ENCODE results near the gene PACS1. TPM values are rescaled to one million over a fixed set of nuclear protein-coding genes. Genes with fewer than 3 reads are reported as not detected.

The PACS1 gene
- total and polyA plus RNA-seq, 9 donors: 22.4 to 92.9 (median 73.9) TPM

DNA sequence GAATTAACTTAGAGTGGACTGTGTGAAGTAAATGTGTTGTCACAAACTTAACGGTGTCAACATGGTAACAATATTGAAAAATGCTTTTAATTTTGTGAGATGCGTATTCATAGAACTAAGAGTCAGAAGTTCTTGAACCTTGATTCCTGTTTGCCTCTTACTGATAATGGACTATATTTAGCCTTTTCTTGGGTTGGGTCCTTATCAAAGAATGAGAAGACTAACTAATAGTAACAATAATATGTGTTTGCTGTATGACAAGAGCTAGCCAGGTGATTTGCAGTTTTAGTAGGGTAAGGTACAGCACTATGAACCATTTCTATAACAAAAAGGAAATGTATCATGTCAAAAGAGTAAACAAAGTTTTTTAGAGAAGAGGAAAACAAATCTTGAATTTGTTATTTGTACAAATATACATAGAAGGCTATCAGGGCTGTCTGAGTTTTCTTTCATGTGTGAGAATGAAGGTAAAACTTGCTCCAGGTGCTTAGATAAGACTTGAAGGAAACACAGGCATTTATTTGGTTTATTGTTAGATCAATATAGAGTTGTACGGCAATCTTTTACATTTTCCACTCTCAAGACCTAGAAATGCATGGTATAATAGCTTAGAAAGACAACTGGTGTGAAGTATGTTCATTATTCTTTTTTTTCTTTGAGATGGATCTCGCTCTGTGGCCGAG, 74.1 kb downstream of the PACS1 start:
- 95 to 97% (median 96%) methylated on average over 5 of the region's 5 CpGs for WGBS, 3 donors
- TF ChIP-seq EP300 (IDR thresholded peaks at IDR 0.05): no peak
- TF ChIP-seq, protein P1, sequence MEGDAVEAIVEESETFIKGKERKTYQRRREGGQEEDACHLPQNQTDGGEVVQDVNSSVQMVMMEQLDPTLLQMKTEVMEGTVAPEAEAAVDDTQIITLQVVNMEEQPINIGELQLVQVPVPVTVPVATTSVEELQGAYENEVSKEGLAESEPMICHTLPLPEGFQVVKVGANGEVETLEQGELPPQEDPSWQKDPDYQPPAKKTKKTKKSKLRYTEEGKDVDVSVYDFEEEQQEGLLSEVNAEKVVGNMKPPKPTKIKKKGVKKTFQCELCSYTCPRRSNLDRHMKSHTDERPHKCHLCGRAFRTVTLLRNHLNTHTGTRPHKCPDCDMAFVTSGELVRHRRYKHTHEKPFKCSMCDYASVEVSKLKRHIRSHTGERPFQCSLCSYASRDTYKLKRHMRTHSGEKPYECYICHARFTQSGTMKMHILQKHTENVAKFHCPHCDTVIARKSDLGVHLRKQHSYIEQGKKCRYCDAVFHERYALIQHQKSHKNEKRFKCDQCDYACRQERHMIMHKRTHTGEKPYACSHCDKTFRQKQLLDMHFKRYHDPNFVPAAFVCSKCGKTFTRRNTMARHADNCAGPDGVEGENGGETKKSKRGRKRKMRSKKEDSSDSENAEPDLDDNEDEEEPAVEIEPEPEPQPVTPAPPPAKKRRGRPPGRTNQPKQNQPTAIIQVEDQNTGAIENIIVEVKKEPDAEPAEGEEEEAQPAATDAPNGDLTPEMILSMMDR (IDR thresholded peaks at IDR 0.05): no peak
- no peak for TF ChIP-seq POLR2A (IDR thresholded peaks at IDR 0.05)
- no peak overlapping the region for H3K4me3 ChIP-seq
- intact Hi-C loops (cut with DNase I): no loop called here
- H3K4me1 ChIP-seq (ENCODE audit: insufficient read depth): no peaks in the 10 kb centered on the region
- H3K9me3 ChIP-seq: no peaks in the 10 kb centered on the region
- DNase-seq: no peak
- H3K27me3 ChIP-seq: no peaks in the 10 kb centered on the region
- H3K27ac ChIP-seq: no peak overlapping the region
- H3K36me3 ChIP-seq: no peaks in the 10 kb centered on the region

DNA sequence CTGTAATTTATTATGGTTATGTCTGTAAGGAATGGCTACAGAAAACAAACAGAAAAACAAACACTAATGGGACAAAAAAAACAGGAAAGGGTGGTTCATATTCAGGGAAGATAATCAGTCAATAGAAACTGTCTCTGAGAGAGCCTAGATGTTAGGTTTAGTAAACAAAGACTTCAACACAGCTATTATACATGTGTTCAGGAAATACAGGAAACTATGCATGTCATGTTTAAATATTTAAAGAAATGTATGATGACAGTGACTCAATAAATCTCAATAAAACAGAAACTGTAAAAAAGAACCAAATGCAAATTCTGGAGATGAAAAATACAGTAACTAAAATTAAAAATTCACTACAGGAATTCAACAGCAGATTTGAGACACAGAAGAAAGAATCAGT, 76.0 kb downstream of the PACS1 start:
- no peaks in the 10 kb centered on the region for H3K36me3 ChIP-seq
- H3K9me3 ChIP-seq: no peaks in the 10 kb centered on the region
- no peaks in the 10 kb centered on the region for H3K27me3 ChIP-seq
- H3K27ac ChIP-seq: no peak overlapping the region
- TF ChIP-seq EP300 (IDR thresholded peaks at IDR 0.05): no peak
- no peak for TF ChIP-seq POLR2A (IDR thresholded peaks at IDR 0.05)
- no peak overlapping the region for H3K4me3 ChIP-seq
- H3K4me1 ChIP-seq (ENCODE audit: insufficient read depth): no peaks in the 10 kb centered on the region
- intact Hi-C loops (cut with DNase I): no loop called here
- no peak for DNase-seq

DNA sequence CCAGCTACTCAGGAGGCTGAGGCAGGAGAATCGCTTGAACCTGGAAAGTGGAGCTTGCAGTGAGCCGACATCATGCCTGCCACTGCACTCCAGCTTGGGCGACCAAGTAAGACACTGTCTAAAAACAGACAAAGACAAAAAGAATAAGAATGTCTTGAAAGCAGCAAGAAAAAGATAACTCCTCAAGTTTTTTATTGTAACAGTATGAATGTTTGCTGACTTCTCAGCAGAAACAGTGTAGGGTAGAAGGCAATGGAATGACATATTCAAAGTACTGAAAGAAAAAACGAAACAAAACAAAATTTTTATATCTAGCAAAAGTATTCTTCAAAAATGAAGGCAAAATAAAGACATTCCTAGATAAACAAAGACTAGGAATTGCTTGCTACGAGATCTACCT, 76.9 kb downstream of the PACS1 start:
- WGBS, 3 donors: 93 to 96% (median 96%) methylated on average over 5 of the region's 5 CpGs
- no peaks in the 10 kb centered on the region for H3K27me3 ChIP-seq
- intact Hi-C loops (cut with DNase I): no loop called here

DNA sequence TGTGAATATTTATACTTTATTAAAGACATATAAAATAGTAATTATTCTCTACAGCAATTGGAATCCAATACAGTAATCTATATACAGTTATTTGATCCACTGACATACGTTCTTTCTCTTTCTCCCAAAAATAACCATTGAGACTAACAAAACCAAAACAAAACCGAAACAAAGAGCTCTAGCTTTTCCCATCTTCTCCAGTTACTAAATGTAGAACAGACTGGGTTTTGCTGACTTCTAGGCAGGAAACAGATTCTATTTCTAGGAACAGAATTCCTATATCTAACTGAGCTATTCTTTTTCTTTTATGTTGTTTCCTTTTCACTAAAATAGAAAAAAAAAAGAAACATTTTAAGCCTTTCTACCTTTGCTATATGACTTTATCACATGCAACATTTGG, 80.1 kb downstream of the PACS1 start:
- TF ChIP-seq, protein P1 (IDR thresholded peaks at IDR 0.05): no peak
- TF ChIP-seq POLR2A (IDR thresholded peaks at IDR 0.05) (no peak), EP300 (IDR thresholded peaks at IDR 0.05) (no peak)
- H3K4me1 ChIP-seq (ENCODE audit: insufficient read depth): no peaks in the 10 kb centered on the region
- intact Hi-C loops (cut with DNase I): no loop called here
- no peak overlapping the region for H3K4me3 ChIP-seq
- 27 to 40% (median 29%) methylated on average over 2 of the region's 2 CpGs for WGBS, 3 donors
- H3K9me3 ChIP-seq: no peaks in the 10 kb centered on the region
- DNase-seq: no peak
- H3K36me3 ChIP-seq: no peaks in the 10 kb centered on the region
- no peaks in the 10 kb centered on the region for H3K27me3 ChIP-seq
- no peak overlapping the region for H3K27ac ChIP-seq

More for the DNA sequence above, 76.9 kb downstream of the PACS1 start:
- H3K4me3 ChIP-seq: no peak overlapping the region
- H3K9me3 ChIP-seq: no peaks in the 10 kb centered on the region
- H3K27ac ChIP-seq: no peak overlapping the region
- H3K4me1 ChIP-seq (ENCODE audit: insufficient read depth): no peaks in the 10 kb centered on the region
- H3K36me3 ChIP-seq: no peaks in the 10 kb centered on the region
- DNase-seq: no peak
- TF ChIP-seq, protein P1 (IDR thresholded peaks at IDR 0.05): no peak

DNA sequence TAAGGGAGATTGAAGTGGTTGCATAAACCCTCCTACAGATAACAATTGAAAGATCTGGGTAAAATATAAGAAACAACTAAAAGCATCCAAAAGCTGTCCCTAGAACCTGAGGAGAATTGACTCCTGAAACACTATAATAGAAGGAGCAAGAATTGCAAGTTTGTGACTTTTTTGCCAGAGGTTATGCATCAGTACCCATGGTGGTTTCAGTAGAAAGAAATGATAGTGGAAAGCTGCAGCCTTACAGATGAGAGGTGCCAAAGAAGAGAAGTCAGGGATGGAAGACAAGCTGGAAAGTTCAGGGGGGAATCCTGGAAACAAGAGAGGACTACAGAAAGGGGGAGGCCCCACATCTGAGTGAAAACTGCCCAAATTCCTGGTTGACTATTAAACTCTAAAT, 80.7 kb downstream of the PACS1 start:
- no peak for DNase-seq

More for the DNA sequence above, 80.7 kb downstream of the PACS1 start:
- no peaks in the 10 kb centered on the region for H3K36me3 ChIP-seq
- H3K4me1 ChIP-seq (ENCODE audit: insufficient read depth): no peaks in the 10 kb centered on the region
- no peaks in the 10 kb centered on the region for H3K9me3 ChIP-seq
- no peak overlapping the region for H3K27ac ChIP-seq
- no peak overlapping the region for H3K4me3 ChIP-seq
- H3K27me3 ChIP-seq: no peaks in the 10 kb centered on the region
- TF ChIP-seq, protein P1 (IDR thresholded peaks at IDR 0.05): no peak
- TF ChIP-seq POLR2A (IDR thresholded peaks at IDR 0.05) (no peak), EP300 (IDR thresholded peaks at IDR 0.05) (no peak)
- intact Hi-C loops (cut with DNase I): no loop called here

Data from ovary (tissue), 9 donors.